ENCODE measurements around the gene IGSF10.

IGSF10 gene

DNA sequence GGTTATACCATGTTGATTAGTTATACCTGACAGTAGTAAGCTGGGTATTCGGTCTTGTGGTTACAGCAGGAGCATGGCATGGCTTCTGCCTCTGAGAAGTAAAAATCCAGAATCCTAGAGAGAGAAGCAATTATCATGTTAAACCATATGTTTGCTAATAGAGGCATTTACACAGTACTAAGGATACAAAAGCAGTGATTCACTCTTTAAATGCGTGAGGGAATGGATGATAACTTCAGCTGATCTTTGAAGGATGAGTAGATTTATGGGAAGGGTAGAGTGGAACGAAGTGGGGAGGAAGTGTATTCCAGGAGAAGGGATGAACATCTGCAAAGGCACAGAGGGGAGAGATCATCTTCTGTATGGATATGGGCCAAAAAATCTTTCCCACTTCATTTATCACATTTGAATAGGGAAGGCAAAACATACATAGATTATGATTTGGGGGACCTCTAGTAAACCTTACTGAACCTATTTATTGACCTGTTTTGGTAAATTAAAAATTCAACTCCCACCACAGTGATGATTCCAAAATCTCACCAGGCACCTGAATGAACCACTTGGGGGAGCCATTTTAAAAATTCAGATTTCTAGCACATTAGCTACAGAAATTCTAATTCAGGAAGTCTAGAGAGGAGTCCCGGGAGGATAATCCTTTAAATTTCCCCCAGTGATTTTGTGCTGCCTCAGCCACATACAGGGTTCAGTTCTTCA lies 35.1 kb downstream of the IGSF10 start:
- no peak for DNase-seq (ENCODE audit: low read depth in 2 of 2)

DNA sequence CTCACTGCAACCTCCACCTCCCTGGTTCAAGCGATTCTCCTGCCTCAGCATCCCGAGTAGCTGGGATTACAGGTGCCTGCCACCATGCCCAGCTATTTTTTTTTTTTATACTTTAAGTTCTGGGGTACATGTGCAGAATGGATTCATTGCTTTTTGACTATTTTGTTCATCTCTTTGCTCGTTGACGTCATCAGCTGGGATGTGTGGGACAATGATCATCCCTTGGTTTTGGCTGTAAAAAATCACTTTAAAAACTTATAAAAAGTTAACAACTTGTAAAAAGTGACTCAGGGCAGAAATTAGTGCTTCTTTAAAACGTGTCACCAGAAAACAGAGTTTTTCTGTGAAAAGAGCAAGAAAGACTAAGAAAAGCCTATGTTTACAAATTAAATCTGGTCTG lies 37.8 kb downstream of the IGSF10 start:
- DNase-seq (ENCODE audit: low read depth in 2 of 2) = no peak

DNA sequence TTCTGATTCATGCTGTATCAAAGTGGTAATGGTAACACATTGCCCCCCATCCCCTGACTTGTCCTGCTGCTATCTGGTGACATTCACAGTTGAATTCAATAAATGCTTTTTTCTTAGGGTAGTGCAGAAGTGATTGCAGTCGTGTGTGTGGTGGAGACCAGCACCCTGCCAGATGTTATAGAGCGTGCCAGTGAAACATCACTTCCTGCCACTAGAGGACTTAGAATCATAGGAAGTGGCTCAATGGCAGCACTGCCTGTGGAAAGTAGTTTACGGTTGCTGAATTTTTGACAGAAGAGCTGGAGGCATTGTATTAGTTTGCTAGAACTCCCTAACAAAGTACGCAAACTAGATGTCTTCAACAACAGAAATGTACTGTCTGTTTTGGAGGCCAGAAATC lies 38.9 kb downstream of the IGSF10 start:
- no peak for DNase-seq (ENCODE audit: low read depth in 2 of 2)

DNA sequence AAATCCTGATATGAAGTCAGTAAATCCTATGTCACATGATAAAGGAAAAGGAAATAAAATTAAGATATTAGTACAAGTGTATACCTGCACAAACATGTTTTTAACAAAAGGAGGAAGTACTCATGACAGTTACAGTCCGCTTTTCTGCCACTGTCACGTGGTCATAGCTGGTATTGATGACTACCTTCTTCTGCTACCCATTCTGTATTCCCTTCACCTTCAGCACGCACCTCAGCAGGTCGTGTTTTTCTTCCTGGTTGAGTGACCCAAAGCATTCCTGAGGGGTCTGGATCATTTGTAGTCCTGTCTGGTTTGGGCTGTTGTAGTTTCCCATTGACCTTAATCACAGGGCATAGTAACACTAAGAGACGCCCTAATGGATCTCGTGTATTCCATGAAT lies 41.1 kb downstream of the IGSF10 start:
- no peak for DNase-seq (ENCODE audit: low read depth in 2 of 2)

DNA sequence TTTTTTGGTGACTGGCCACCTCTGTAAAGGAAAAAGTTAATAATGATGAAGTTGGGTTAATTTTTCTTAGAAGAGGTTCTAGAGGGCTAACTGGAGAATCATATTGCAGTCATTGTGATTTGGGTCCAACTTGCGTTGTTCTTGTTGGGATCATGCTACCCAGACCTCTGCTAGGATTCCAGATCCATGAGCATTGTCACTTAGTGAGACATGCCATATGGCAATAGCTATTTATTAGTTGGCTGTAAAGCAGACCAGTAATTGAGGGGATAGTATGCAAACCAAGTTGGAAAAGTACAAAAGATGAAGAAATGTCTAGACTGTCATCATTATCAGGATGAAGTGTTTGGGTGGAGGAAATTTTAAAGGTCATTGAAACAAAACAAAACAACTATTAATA lies 45.6 kb downstream of the IGSF10 start:
- DNase-seq (ENCODE audit: low read depth in 2 of 2) = no peak

DNA sequence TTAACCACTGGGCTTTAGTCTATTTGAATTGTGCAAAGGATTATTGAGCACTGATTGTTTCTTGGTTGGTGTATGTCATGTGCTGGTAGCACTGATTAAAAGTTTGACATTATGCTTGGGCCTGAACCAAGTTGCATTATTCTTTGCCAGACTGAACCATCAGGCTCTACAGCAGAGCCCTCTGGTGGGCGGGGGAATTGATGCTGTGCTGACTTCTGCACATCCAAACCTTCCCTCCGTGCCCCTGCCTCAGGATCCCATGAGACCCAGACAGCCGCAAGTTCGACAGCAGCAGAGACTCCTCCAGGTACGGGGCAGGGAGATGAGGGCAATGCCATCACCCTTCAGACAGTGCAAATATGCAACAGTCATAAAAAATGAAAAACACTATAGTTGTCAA lies 47.9 kb downstream of the IGSF10 start:
- DNase-seq (ENCODE audit: low read depth in 2 of 2) = no peak
